GM23338 (cell line): ENCODE data around the gene BROX.

ENCODE experiments used
- CREB1 ChIP-seq: fragments of 250-450 bp; sonication (Bioruptor Pico); IDR thresholded peaks from 2 replicates; pipeline ENCODE4 v1.5.0; 2020; ENCODE audit warnings: low read depth, mild to moderate bottlenecking, moderate library complexity
- EZH2 ChIP-seq: fragments of 200-600 bp; sonication (generic); IDR thresholded peaks from one replicate; pipeline ENCODE4 v1.8.0; 2017; ENCODE audit warnings: antibody characterized with exemption, mild to moderate bottlenecking, low read depth; ENCODE audit not compliant: unreplicated experiment
- EZH2phosphoT487 ChIP-seq: fragments of 200-600 bp; sonication (generic); IDR thresholded peaks from one replicate; pipeline ENCODE4 v1.8.1; 2018; ENCODE audit warnings: antibody characterized with exemption; ENCODE audit not compliant: unreplicated experiment
- JUNB ChIP-seq: IDR thresholded peaks from one replicate; pipeline ENCODE4 v1.6.1; 2016; ENCODE audit warnings: antibody characterized with exemption; ENCODE audit not compliant: unreplicated experiment
- POLR2AphosphoS5 ChIP-seq: IDR thresholded peaks from 2 replicates; pipeline ENCODE4 v1.6.1; 2016; ENCODE audit warnings: antibody characterized with exemption, low read depth
- TF ChIP-seq, protein P1 (sequence below), 2 experiments: fragments of 200-600 bp in 1 of 2; sonication (generic) in 1 of 2; conservative IDR thresholded peaks; 2 replicates each; pipeline versions ENCODE4 v1.5.1 to v1.6.1; 2016 to 2017; ENCODE audit warnings: antibody characterized with exemption in 2 of 2, low read depth in 2 of 2, mild to moderate bottlenecking in 2 of 2, moderate library complexity in 1 of 2
- TF ChIP-seq, protein P2 (sequence below): IDR thresholded peaks from one replicate; pipeline ENCODE4 v1.6.1; 2018; ENCODE audit warnings: antibody characterized with exemption; ENCODE audit not compliant: unreplicated experiment
- TF ChIP-seq, protein P3 (sequence below): IDR thresholded peaks from 2 replicates; pipeline ENCODE4 v1.6.1; 2016; ENCODE audit warnings: antibody characterized with exemption

DNA sequence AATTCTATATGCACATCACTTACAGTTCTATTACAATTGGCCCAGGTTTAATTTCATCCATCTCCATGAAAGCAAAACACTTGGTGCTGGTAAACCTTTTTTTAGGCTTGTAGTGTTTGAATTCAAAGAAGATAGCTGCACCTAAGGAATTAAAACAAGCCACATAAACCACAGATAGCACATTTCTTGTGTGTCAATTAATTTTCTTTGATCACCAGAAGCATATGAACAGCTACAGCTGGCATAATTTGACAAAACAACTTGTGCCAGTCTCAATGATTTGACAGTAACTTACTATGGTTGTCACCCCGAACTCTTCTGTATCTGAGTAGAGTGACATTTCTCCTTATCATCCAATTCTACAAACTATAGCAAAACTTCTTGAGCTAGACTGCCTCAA, 42.3 kb upstream of the BROX start:
- TF ChIP-seq, protein P1, sequence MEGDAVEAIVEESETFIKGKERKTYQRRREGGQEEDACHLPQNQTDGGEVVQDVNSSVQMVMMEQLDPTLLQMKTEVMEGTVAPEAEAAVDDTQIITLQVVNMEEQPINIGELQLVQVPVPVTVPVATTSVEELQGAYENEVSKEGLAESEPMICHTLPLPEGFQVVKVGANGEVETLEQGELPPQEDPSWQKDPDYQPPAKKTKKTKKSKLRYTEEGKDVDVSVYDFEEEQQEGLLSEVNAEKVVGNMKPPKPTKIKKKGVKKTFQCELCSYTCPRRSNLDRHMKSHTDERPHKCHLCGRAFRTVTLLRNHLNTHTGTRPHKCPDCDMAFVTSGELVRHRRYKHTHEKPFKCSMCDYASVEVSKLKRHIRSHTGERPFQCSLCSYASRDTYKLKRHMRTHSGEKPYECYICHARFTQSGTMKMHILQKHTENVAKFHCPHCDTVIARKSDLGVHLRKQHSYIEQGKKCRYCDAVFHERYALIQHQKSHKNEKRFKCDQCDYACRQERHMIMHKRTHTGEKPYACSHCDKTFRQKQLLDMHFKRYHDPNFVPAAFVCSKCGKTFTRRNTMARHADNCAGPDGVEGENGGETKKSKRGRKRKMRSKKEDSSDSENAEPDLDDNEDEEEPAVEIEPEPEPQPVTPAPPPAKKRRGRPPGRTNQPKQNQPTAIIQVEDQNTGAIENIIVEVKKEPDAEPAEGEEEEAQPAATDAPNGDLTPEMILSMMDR (conservative IDR thresholded peaks at IDR 0.05; ENCODE audit: low read depth in 2 of 2), result no peak
- no peak for TF ChIP-seq EZH2phosphoT487
- TF ChIP-seq POLR2AphosphoS5, result no peak
- no peak for TF ChIP-seq EZH2
- TF ChIP-seq, protein P2, sequence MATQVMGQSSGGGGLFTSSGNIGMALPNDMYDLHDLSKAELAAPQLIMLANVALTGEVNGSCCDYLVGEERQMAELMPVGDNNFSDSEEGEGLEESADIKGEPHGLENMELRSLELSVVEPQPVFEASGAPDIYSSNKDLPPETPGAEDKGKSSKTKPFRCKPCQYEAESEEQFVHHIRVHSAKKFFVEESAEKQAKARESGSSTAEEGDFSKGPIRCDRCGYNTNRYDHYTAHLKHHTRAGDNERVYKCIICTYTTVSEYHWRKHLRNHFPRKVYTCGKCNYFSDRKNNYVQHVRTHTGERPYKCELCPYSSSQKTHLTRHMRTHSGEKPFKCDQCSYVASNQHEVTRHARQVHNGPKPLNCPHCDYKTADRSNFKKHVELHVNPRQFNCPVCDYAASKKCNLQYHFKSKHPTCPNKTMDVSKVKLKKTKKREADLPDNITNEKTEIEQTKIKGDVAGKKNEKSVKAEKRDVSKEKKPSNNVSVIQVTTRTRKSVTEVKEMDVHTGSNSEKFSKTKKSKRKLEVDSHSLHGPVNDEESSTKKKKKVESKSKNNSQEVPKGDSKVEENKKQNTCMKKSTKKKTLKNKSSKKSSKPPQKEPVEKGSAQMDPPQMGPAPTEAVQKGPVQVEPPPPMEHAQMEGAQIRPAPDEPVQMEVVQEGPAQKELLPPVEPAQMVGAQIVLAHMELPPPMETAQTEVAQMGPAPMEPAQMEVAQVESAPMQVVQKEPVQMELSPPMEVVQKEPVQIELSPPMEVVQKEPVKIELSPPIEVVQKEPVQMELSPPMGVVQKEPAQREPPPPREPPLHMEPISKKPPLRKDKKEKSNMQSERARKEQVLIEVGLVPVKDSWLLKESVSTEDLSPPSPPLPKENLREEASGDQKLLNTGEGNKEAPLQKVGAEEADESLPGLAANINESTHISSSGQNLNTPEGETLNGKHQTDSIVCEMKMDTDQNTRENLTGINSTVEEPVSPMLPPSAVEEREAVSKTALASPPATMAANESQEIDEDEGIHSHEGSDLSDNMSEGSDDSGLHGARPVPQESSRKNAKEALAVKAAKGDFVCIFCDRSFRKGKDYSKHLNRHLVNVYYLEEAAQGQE, result no peak
- TF ChIP-seq, protein P3, sequence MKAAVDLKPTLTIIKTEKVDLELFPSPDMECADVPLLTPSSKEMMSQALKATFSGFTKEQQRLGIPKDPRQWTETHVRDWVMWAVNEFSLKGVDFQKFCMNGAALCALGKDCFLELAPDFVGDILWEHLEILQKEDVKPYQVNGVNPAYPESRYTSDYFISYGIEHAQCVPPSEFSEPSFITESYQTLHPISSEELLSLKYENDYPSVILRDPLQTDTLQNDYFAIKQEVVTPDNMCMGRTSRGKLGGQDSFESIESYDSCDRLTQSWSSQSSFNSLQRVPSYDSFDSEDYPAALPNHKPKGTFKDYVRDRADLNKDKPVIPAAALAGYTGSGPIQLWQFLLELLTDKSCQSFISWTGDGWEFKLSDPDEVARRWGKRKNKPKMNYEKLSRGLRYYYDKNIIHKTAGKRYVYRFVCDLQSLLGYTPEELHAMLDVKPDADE, result no peak
- TF ChIP-seq CREB1 (CRISPR knock-in tag), result no peak
- no peak for TF ChIP-seq JUNB
